Hepatocyte (in vitro differentiated cells): ENCODE measurements around the gene TUBGCP3. TPM values are rescaled to one million over a fixed set of nuclear protein-coding genes. Genes with fewer than 3 reads are reported as not detected.

Experiments
- DNase-seq: peaks from one replicate; pipeline ENCODE4 v3.0.0-alpha.2; 2016; ENCODE audit warnings: low spot score
- H2AFZ ChIP-seq: fragments of 200-600 bp; sonication (generic); 2 replicates; pipeline ENCODE4 v1.6.0; 2016; ENCODE audit warnings: antibody characterized with exemption, mild to moderate bottlenecking
- H3K27ac ChIP-seq: fragments of 200-600 bp; sonication (generic); 2 replicates; pipeline ENCODE4 v1.5.1; 2016; ENCODE audit warnings: mild to moderate bottlenecking
- H3K27me3 ChIP-seq: fragments of 200-600 bp; sonication (generic); 2 replicates; pipeline ENCODE4 v1.6.1; 2016
- H3K36me3 ChIP-seq: fragments of 200-600 bp; sonication (generic); replicated peaks from 2 replicates; pipeline ENCODE4 v1.5.1; 2016; ENCODE audit warnings: low read depth; ENCODE audit not compliant: insufficient read depth
- H3K4me1 ChIP-seq: fragments of 200-600 bp; sonication (generic); 2 replicates; pipeline ENCODE4 v1.5.1; 2016; ENCODE audit warnings: mild to moderate bottlenecking, moderate library complexity; ENCODE audit not compliant: insufficient read depth
- H3K4me2 ChIP-seq: fragments of 200-600 bp; sonication (generic); 2 replicates; pipeline ENCODE4 v1.6.0; 2016
- H3K4me3 ChIP-seq: fragments of 200-600 bp; sonication (generic); 2 replicates; pipeline ENCODE4 v1.5.1; 2016; ENCODE audit warnings: mild to moderate bottlenecking
- H3K79me2 ChIP-seq: fragments of 200-600 bp; sonication (generic); 2 replicates; pipeline ENCODE4 v1.6.0; 2017; ENCODE audit warnings: mild to moderate bottlenecking
- H3K9me2 ChIP-seq: fragments of 200-600 bp; sonication (generic); replicated peaks from 2 replicates; pipeline ENCODE4 v1.6.0; 2017; ENCODE audit warnings: mild to moderate bottlenecking; ENCODE audit not compliant: insufficient read depth
- H3K9me3 ChIP-seq: fragments of 200-600 bp; sonication (generic); 2 replicates; pipeline ENCODE4 v1.5.1; 2016; ENCODE audit warnings: low read depth, mild to moderate bottlenecking
- H4K20me1 ChIP-seq: fragments of 200-600 bp; sonication (generic); 2 replicates; pipeline ENCODE4 v1.6.0; 2016; ENCODE audit warnings: mild to moderate bottlenecking; ENCODE audit not compliant: insufficient read depth, poor library complexity, severe bottlenecking
- CTCF ChIP-seq: fragments of 200-600 bp; sonication (generic); IDR thresholded peaks from 2 replicates; pipeline ENCODE4 v1.5.1; 2016; ENCODE audit warnings: antibody characterized with exemption, mild to moderate bottlenecking; ENCODE audit not compliant: poor library complexity
- EZH2 ChIP-seq: fragments of 200-600 bp; sonication (generic); IDR thresholded peaks from 2 replicates; pipeline ENCODE4 v1.6.1; 2016; ENCODE audit warnings: antibody characterized with exemption, mild to moderate bottlenecking, borderline replicate concordance
- EZH2phosphoT487 ChIP-seq: fragments of 200-600 bp; sonication (generic); IDR thresholded peaks from one replicate; pipeline ENCODE4 v1.6.1; 2018; ENCODE audit warnings: antibody characterized with exemption, mild to moderate bottlenecking, low read depth, moderate library complexity; ENCODE audit not compliant: unreplicated experiment, severe bottlenecking
- WGBS: methylation state at CpG from one replicate; pipeline ENCODE4 v1.1.6; 2016; ENCODE audit warnings: low lambda C conversion rate; ENCODE audit errors: missing lambda C conversion rate; 5-methylcytosine and 5-hydroxymethylcytosine counted together
- polyA plus RNA-seq: library from polyadenylated mRNA; unstranded; fragments of >200 nt; fragmentation: Nextera tagmentation; extraction: Ambion mirVana; gene quantifications from 2 replicates; pipeline ENCODE4 v1.2.1, GENCODE V29; 2016
- total RNA-seq: library from RNA; depleted of rRNA; stranded (reverse); fragments of >200 nt; gene quantifications from 2 replicates; pipeline ENCODE4 v1.2.3, GENCODE V29; 2014

TUBGCP3 gene
- total and polyA plus RNA-seq, 2 experiments from 2014 or later = 9.7 to 11.1 TPM

GRCh38 chr13:112545856-112546255 is 42.1 kb downstream of the TUBGCP3 start:
- Histone ChIP-seq H3K4me1 (no peaks in the 10 kb centered on the region), H3K79me2 (no peaks in the 10 kb centered on the region), H4K20me1 (no peaks in the 10 kb centered on the region), H3K4me2 (peak overlapping the region; percentile 24), H3K9me3 (no peaks in the 10 kb centered on the region), H3K4me3 (no peak overlapping the region), H3K27ac (peak overlapping the region; percentile 69), H3K27me3 (no peaks in the 10 kb centered on the region), H3K36me3 (no peaks in the 10 kb centered on the region), H3K9me2 (no peaks in the 10 kb centered on the region), H2AFZ (no peak overlapping the region)
- WGBS = 65% methylated on average over 3 of the region's 3 CpGs
- no peak for TF ChIP-seq EZH2
- peak; percentile 51 for DNase-seq

GRCh38 chr13:112532837-112533745 is 54.9 kb downstream of the TUBGCP3 start:
- TF ChIP-seq CTCF = no peak
- TF ChIP-seq EZH2 = no peak
- TF ChIP-seq EZH2phosphoT487 = no peak
- WGBS = 92% methylated on average over 13 of the region's 13 CpGs
- Histone ChIP-seq H4K20me1 (no peaks in the 10 kb centered on the region), H3K79me2 (no peaks in the 10 kb centered on the region), H3K4me1 (no peaks in the 10 kb centered on the region), H3K36me3 (no peaks in the 10 kb centered on the region), H3K4me3 (no peak overlapping the region), H3K9me3 (no peaks in the 10 kb centered on the region), H3K27me3 (no peaks in the 10 kb centered on the region), H2AFZ (no peak overlapping the region), H3K27ac (peak overlapping the region; percentile 57), H3K9me2 (no peaks in the 10 kb centered on the region), H3K4me2 (no peak overlapping the region)
- no peak for DNase-seq

GRCh38 chr13:112531263-112531794 is 56.6 kb downstream of the TUBGCP3 start:
- Histone ChIP-seq H3K79me2 (no peaks in the 10 kb centered on the region), H3K4me3 (no peak overlapping the region), H3K9me3 (no peaks in the 10 kb centered on the region), H4K20me1 (no peaks in the 10 kb centered on the region), H3K36me3 (no peaks in the 10 kb centered on the region), H3K9me2 (no peaks in the 10 kb centered on the region), H3K27me3 (no peaks in the 10 kb centered on the region), H3K4me2 (no peak overlapping the region), H3K27ac (no peak overlapping the region), H2AFZ (no peak overlapping the region), H3K4me1 (no peaks in the 10 kb centered on the region)
- DNase-seq = no peak
- TF ChIP-seq CTCF (no peak), EZH2 (no peak), EZH2phosphoT487 (no peak)
- 87% methylated on average over 12 of the region's 12 CpGs for WGBS

GRCh38 chr13:112530861-112531260 is 57.1 kb downstream of the TUBGCP3 start:
- Histone ChIP-seq H3K79me2 (no peaks in the 10 kb centered on the region), H4K20me1 (no peaks in the 10 kb centered on the region), H3K27ac (no peak overlapping the region), H3K36me3 (no peaks in the 10 kb centered on the region), H2AFZ (no peak overlapping the region), H3K27me3 (no peaks in the 10 kb centered on the region), H3K4me1 (no peaks in the 10 kb centered on the region), H3K4me2 (no peak overlapping the region), H3K9me2 (no peaks in the 10 kb centered on the region), H3K9me3 (no peaks in the 10 kb centered on the region), H3K4me3 (no peak overlapping the region)
- WGBS = 59% methylated on average over 2 of the region's 2 CpGs
- DNase-seq = no peak
- TF ChIP-seq CTCF (no peak), EZH2 (no peak), EZH2phosphoT487 (no peak)
